Caco-2 (cell line): Measurements from ENCODE around the gene IDI2. TPM values are rescaled to one million over a fixed set of nuclear protein-coding genes. Genes with fewer than 3 reads are reported as not detected.

Experiments
- BruUV-seq: library from RNA; stranded (reverse); fragments of 400-500 nt; replicated peaks from 2 replicates; lab custom pipeline; 2021; lab: Mats Ljungman, UMichigan
- CTCF ChIA-PET: fragments of 300-600 bp; sonication (Branson Sonifier 250); formaldehyde crosslinking; loops from one replicate; lab custom pipeline; 2022; ENCODE audit warnings: antibody characterized with exemption; lab: Charles Lee
- POLR2A ChIA-PET: fragments of 300-600 bp; sonication (Branson Sonifier 250); formaldehyde crosslinking; loops from one replicate; lab custom pipeline; 2022; ENCODE audit warnings: antibody characterized with exemption; lab: Charles Lee
- DNase-seq, 2 experiments: peaks; one replicate each; pipeline versions ENCODE4 v3.0.0 to v3.0.0-alpha.2; 2020 to 2022
- H3K27me3 ChIP-seq: replicated peaks from 2 replicates; pipeline ENCODE4 v1.6.0; 2011; ENCODE audit warnings: low read length; ENCODE audit not compliant: control insufficient read depth, insufficient read depth
- H3K36me3 ChIP-seq: 2 replicates; pipeline ENCODE4 v1.5.1; 2011; ENCODE audit warnings: low read length; ENCODE audit not compliant: control insufficient read depth, insufficient read depth
- H3K4me1 ChIP-seq: fragments of 250-450 bp; sonication (Bioruptor Pico); 2 replicates; pipeline ENCODE4 v1.5.1; 2020; ENCODE audit warnings: mild to moderate bottlenecking
- H3K4me3 ChIP-seq: 2 replicates; pipeline ENCODE4 v1.5.1; 2011; ENCODE audit warnings: low read depth, mild to moderate bottlenecking, control low read depth, low read length
- H3K9me3 ChIP-seq: fragments of 250-450 bp; sonication (Bioruptor Pico); 2 replicates; pipeline ENCODE4 v1.5.1; 2020; ENCODE audit warnings: mild to moderate bottlenecking, moderate library complexity
- H3K27ac Mint-ChIP-seq: one replicate; pipeline ENCODE4 v1.8.0; 2022; ENCODE audit warnings: mixed read lengths; ENCODE audit not compliant: unreplicated experiment
- H3K27me3 Mint-ChIP-seq: one replicate; pipeline ENCODE4 v1.8.0; 2022; ENCODE audit warnings: mixed read lengths; ENCODE audit not compliant: insufficient read depth, unreplicated experiment
- H3K36me3 Mint-ChIP-seq: one replicate; pipeline ENCODE4 v1.8.0; 2022; ENCODE audit warnings: mild to moderate bottlenecking, mixed read lengths; ENCODE audit not compliant: insufficient read depth, unreplicated experiment
- H3K4me1 Mint-ChIP-seq: one replicate; pipeline ENCODE4 v1.8.0; 2022; ENCODE audit warnings: low read depth, mixed read lengths; ENCODE audit not compliant: unreplicated experiment
- H3K4me3 Mint-ChIP-seq: one replicate; pipeline ENCODE4 v1.8.0; 2022; ENCODE audit warnings: mild to moderate bottlenecking, moderate library complexity, mixed read lengths; ENCODE audit not compliant: unreplicated experiment
- H3K9me3 Mint-ChIP-seq: one replicate; pipeline ENCODE4 v1.8.0; 2022; ENCODE audit warnings: mixed read lengths; ENCODE audit not compliant: unreplicated experiment
- intact Hi-C: fragments of 100-400 bp; cut with micrococcal nuclease; formaldehyde crosslinking; loops from one replicate; pipeline ENCODE4 v1.10.0; 2022; ENCODE audit not compliant: unreplicated experiment
- total RNA-seq: library from RNA; stranded (reverse); gene quantifications from 2 replicates; pipeline ENCODE4 v1.2.3, GENCODE V29; 2022
- TF ChIP-seq, protein P1 (sequence below), 2 experiments: fragments of 200-600 bp in 1 of 2; IDR thresholded peaks; 1 replicate in 1 of 2; 2 replicates in 1 of 2; pipeline versions ENCODE4 v1.5.1 to v1.8.0; 2011 to 2022; ENCODE audit warnings: antibody characterized with exemption in 1 of 2, control low read depth in 1 of 2, inconsistent platforms in 1 of 2, low read depth in 1 of 2, low read length in 1 of 2, mild to moderate bottlenecking in 1 of 2, moderate library complexity in 1 of 2; ENCODE audit not compliant: insufficient read depth in 1 of 2, severe bottlenecking in 1 of 2, unreplicated experiment in 1 of 2

The IDI2 gene
- total RNA-seq, 1 experiment from 2014 or later, result not detected

DNA sequence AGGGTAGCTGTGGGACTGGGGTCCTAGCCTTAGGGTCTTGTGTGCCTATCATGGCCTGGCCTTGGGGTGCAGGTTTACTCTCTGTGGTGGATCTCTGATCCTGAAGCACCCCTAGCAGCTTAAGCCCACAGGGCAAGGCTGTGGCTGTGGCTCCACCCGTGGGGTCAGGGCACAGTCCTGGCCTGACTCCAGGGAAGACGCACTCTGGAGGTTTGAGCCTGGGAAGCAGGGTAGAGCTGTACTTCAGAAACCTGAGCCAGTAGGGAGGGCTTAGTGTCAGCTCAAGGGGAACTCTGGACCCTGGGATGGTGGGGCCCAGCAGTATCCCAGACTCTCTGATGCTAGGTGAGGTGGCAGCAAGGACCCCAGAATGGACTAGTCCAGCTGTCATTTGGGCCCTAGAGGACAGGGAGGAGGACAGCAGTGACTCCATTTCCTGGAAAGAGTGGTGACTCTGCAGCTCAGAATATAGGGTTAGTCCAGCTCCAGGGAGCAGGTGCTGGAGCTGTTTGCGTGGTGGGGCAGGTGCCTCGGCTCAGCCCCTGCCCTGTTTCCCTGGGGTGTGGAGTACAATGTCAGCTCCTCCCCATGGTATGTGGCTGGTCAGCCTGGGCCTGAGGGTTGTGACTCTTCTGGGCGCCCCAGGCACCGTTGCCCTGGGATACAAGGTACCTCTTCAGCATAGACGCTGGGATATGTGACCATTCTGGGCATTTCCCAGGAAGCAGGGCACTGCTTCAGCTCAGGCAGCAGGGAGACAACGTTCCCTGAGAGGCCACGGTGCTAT, 21.6 kb downstream of the IDI2 start:
- ChIA-PET POLR2A (interaction anchor here (0.9 to 1.6 kb wide), 2 partner anchors 16 to 73 kb away, joined by 3 to 4 read pairs; partner anchors contain the start of genes GTPBP4 and LARP4B), CTCF (interaction anchor here (0.6 kb wide), 1 partner anchor 111 kb away, joined by 9 read pairs; no protein-coding TSS in a partner anchor)

DNA sequence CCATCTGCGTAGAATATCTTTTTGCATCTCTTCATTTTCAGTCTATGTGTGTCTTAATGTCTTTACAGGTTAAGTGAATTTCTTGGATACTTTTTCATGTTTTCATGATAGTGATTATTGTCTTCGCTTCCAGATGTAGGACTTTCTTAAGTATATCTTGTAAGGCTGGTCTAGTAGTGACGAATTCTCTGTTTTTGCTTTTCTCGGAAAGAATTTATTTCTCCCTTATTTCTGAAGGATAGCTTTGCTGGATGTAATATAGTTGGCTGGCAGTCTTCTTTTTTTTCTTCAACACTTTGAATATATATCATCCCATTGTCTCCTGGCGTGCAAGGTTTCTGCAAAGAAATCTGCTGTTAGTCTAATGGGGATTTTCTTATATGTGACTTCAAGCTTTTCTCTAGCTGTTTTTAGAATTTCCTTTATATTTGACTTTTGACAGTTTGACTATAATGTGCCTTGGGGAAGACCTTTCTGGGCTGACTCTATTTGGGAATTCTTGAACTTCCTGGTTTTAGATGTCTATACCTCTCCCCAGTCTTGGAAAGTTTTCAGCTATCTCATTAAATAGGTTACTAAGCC, 23.1 kb downstream of the IDI2 start:
- H3K27me3 Mint-ChIP-seq, result no peaks in the 10 kb centered on the region
- Histone ChIP-seq H3K27me3 (no peaks in the 10 kb centered on the region), H3K36me3 (peaks cover 23% of the 10 kb centered on the region), H3K9me3 (no peaks in the 10 kb centered on the region), H3K4me1 (no peaks in the 10 kb centered on the region), H3K4me3 (no peak overlapping the region)
- H3K4me1 Mint-ChIP-seq, result no peaks in the 10 kb centered on the region
- H3K9me3 Mint-ChIP-seq, result no peaks in the 10 kb centered on the region
- H3K27ac Mint-ChIP-seq, result no peak overlapping the region
- H3K4me3 Mint-ChIP-seq, result no peak overlapping the region
- ChIA-PET POLR2A (interaction anchor here (0.7 to 1.6 kb wide), 3 partner anchors 9 to 71 kb away, joined by 3 to 4 read pairs (median 4); partner anchors contain the start of genes GTPBP4 and LARP4B), CTCF (no interaction called here)
- intact Hi-C loops, result no loop called here
- BruUV-seq, result no TSS peak
- peaks cover 100% of the 10 kb centered on the region for H3K36me3 Mint-ChIP-seq
- TF ChIP-seq, protein P1, sequence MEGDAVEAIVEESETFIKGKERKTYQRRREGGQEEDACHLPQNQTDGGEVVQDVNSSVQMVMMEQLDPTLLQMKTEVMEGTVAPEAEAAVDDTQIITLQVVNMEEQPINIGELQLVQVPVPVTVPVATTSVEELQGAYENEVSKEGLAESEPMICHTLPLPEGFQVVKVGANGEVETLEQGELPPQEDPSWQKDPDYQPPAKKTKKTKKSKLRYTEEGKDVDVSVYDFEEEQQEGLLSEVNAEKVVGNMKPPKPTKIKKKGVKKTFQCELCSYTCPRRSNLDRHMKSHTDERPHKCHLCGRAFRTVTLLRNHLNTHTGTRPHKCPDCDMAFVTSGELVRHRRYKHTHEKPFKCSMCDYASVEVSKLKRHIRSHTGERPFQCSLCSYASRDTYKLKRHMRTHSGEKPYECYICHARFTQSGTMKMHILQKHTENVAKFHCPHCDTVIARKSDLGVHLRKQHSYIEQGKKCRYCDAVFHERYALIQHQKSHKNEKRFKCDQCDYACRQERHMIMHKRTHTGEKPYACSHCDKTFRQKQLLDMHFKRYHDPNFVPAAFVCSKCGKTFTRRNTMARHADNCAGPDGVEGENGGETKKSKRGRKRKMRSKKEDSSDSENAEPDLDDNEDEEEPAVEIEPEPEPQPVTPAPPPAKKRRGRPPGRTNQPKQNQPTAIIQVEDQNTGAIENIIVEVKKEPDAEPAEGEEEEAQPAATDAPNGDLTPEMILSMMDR (IDR thresholded peaks at IDR 0.05; ENCODE audit: insufficient read depth in 1 of 2, low read depth in 1 of 2, low read length in 1 of 2, severe bottlenecking in 1 of 2, unreplicated experiment in 1 of 2), result no peak
- DNase-seq, result no peak

More for the DNA sequence above, 21.6 kb downstream of the IDI2 start:
- TF ChIP-seq, protein P1 (IDR thresholded peaks at IDR 0.05; ENCODE audit: insufficient read depth in 1 of 2, low read depth in 1 of 2, low read length in 1 of 2, severe bottlenecking in 1 of 2, unreplicated experiment in 1 of 2), result no peak
- Mint-ChIP-seq H3K4me1 (no peaks in the 10 kb centered on the region), H3K36me3 (peaks cover 100% of the 10 kb centered on the region), H3K9me3 (no peaks in the 10 kb centered on the region), H3K4me3 (no peak overlapping the region), H3K27ac (no peak overlapping the region), H3K27me3 (no peaks in the 10 kb centered on the region)
- DNase-seq, result peak in 1 of 2 experiments; percentile 37
- peaks cover 21% of the 10 kb centered on the region for H3K36me3 ChIP-seq
- no peaks in the 10 kb centered on the region for H3K4me1 ChIP-seq
- no TSS peak for BruUV-seq
- H3K4me3 ChIP-seq, result no peak overlapping the region
- intact Hi-C loops, result no loop called here
- no peaks in the 10 kb centered on the region for H3K27me3 ChIP-seq
- no peaks in the 10 kb centered on the region for H3K9me3 ChIP-seq

DNA sequence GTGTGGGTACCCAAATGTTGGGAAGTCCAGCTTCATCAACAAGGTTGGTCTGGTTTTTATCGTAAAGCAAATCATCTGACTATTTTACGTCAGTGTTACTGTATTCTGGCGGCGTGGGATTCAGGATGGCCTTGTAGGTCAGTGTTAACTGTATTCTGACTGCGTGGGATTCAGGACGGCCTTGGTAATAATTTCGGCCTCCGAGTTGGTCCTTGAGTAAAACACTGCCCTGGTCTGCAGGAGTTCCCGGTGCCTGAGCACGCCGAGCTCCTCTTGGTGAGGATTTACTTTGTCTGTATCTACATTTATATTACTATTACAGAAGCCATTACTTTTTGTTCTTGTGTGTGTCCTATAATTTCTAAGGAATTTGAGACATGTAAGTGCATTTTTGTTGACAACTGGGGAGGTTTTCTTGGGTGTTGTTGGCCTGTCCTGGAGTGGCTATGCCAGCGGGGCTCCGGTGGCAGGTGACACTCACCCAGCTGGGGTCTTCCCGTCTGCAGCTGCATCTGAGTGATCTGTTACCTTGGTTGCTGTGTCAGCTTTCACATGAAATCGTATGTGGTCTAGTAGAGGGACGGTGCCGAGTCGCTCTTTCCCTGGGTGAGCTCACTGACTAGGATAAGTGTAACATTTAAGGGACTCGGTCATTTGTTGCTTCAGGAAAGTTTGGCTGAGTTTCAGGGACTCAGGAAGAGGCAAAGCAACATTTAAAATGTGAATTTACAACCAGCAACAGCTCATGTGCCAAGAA, 28.2 kb downstream of the IDI2 start:
- TF ChIP-seq, protein P1 (IDR thresholded peaks at IDR 0.05; ENCODE audit: insufficient read depth in 1 of 2, low read depth in 1 of 2, low read length in 1 of 2, severe bottlenecking in 1 of 2, unreplicated experiment in 1 of 2), result no peak
- no peaks in the 10 kb centered on the region for H3K27me3 Mint-ChIP-seq
- Histone ChIP-seq H3K4me1 (no peaks in the 10 kb centered on the region), H3K36me3 (peaks cover 13% of the 10 kb centered on the region), H3K4me3 (no peak overlapping the region), H3K27me3 (no peaks in the 10 kb centered on the region), H3K9me3 (no peaks in the 10 kb centered on the region)
- CTCF ChIA-PET, result no interaction called here
- H3K9me3 Mint-ChIP-seq, result no peaks in the 10 kb centered on the region
- H3K4me1 Mint-ChIP-seq, result no peaks in the 10 kb centered on the region
- BruUV-seq, result no TSS peak
- no peak overlapping the region for H3K27ac Mint-ChIP-seq
- H3K4me3 Mint-ChIP-seq, result no peak overlapping the region
- peak in 1 of 2 experiments; percentile 9 for DNase-seq
- intact Hi-C loops, result no loop called here
- H3K36me3 Mint-ChIP-seq, result peaks cover 100% of the 10 kb centered on the region
- POLR2A ChIA-PET, result interaction anchor here (0.6 to 1.0 kb wide), 2 partner anchors 52 to 119 kb away, joined by 3 read pairs; partner anchors contain the start of gene IDI1
